Stomach (tissue), 9 donors: Measurements from ENCODE around the gene AKT1S1. TPM values are rescaled to one million over a fixed set of nuclear protein-coding genes. Genes with fewer than 3 reads are reported as not detected.

Source experiments
- DNase-seq, 2 donors: peaks; one replicate each; pipeline versions ENCODE4 v3.0.0 to v3.0.0-alpha.2; 2013 to 2019
- H3K27ac ChIP-seq, 5 donors: fragments of 200-600 bp in 4 of 5; sonication (generic) in 4 of 5; one replicate each; pipeline ENCODE4 v1.5.1; 2013 to 2019; ENCODE audit warnings: mild to moderate bottlenecking in 1 of 5, moderate library complexity in 1 of 5
- H3K27me3 ChIP-seq, 3 donors: fragments of 200-600 bp; sonication (generic); one replicate each; pipeline ENCODE4 v1.5.1; 2017 to 2019; ENCODE audit warnings: mixed run types in 1 of 3
- H3K36me3 ChIP-seq, 4 donors: fragments of 200-600 bp; sonication (generic); 1 replicate in 3 of 4; 2 replicates in 1 of 4; pipeline ENCODE4 v1.5.1; 2016 to 2019
- H3K4me1 ChIP-seq, 4 donors: fragments of 200-600 bp; sonication (generic); one replicate each; pipeline ENCODE4 v1.5.1; 2016 to 2019
- H3K4me3 ChIP-seq, 4 donors: fragments of 200-600 bp; sonication (generic) in 3 of 4; one replicate each; pipeline ENCODE4 v1.5.1; 2016 to 2019; ENCODE audit warnings: mild to moderate bottlenecking in 1 of 4
- H3K9me3 ChIP-seq, 4 donors: fragments of 200-600 bp; sonication (generic); one replicate each; pipeline ENCODE4 v1.5.1; 2016 to 2019
- EP300 ChIP-seq: sonication (generic); formaldehyde crosslinking; IDR thresholded peaks from one replicate; pipeline ENCODE4 v1.6.1; 2017; ENCODE audit warnings: antibody characterized with exemption
- POLR2A ChIP-seq, 4 donors: fragments of 450-650 bp; IDR thresholded peaks; one replicate each; pipeline ENCODE4 v1.6.1; 2016; ENCODE audit warnings: antibody characterized with exemption in 4 of 4, control low read depth in 2 of 4, mild to moderate bottlenecking in 1 of 4, moderate library complexity in 1 of 4
- POLR2AphosphoS5 ChIP-seq, 3 donors: sonication (generic); formaldehyde crosslinking; IDR thresholded peaks; one replicate each; pipeline ENCODE4 v1.6.1; 2016; ENCODE audit warnings: antibody characterized with exemption in 3 of 3
- WGBS, 5 donors: extraction: QIAGEN DNeasy Blood & Tissue Kit in 3 of 5; methylation state at CpG; one replicate each; pipeline versions ENCODE4 v1.1.5 to v1.1.7; 2013 to 2018; 5-methylcytosine and 5-hydroxymethylcytosine counted together
- intact Hi-C: fragments of 100-400 bp; cut with DNase I; formaldehyde crosslinking; loops from one replicate; pipeline ENCODE4 v1.15.1; 2023; ENCODE audit warnings: low total_unique reads
- polyA plus RNA-seq, 3 donors: library from polyadenylated mRNA; stranded (reverse); fragments of 200-250 nt; gene quantifications; one replicate each; pipeline ENCODE4 v1.2.3, GENCODE V29; 2013
- total RNA-seq, 5 donors: library from RNA; depleted of rRNA; stranded (reverse); fragments of >200 nt; gene quantifications; one replicate each; pipeline versions ENCODE4 v1.1.0 to v1.2.3, GENCODE V29; 2014 to 2016
- TF ChIP-seq, protein P1 (sequence below), 7 experiments: fragments of 450-650 bp in 4 of 7; fragments of 200-600 bp in 3 of 7; sonication (generic) in 3 of 7; IDR thresholded peaks; one replicate each; pipeline ENCODE4 v1.5.1; 2016 to 2019; ENCODE audit warnings: antibody characterized with exemption in 7 of 7, control low read depth in 2 of 7, mild to moderate bottlenecking in 1 of 7
- donor health status: healthy with polysubstance abuse.
- donor health status: Bipolar disorder and iron deficiency.
- donor health status: healthy.

Gene AKT1S1
- total and polyA plus RNA-seq, 8 donors: 3.5 to 63.7 (median 29.1) TPM

DNA sequence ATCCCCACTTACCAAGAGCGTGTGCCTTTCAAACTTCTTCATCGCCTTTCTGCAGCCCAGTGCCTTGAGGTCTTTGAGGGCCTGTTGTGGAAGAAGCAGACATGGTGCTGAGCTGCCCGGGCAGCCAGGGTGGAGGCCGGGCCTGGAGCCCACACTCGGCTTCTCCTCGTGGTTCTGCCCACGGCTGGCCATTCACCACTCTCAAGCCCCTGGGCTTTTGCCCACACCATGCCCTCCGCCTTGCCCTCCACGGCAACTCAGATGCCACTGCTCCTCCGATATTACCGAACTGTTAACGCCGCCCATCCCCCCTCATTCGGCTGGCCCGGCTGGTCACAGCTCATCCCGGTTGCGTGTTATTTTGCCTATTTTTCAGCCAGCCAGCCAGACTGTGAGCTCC, 14.2 kb upstream of the AKT1S1 start:
- Histone ChIP-seq H3K36me3 (peaks cover 0 to 27% (median 25%) of the 10 kb centered on the region in 4 donors), H3K27ac (no peak overlapping the region), H3K4me3 (no peak overlapping the region), H3K9me3 (no peaks in the 10 kb centered on the region), H3K27me3 (peaks cover 0 to 35% (median 16%) of the 10 kb centered on the region in 3 donors), H3K4me1 (peaks cover 6 to 27% (median 16%) of the 10 kb centered on the region in 4 donors)
- no peak for DNase-seq
- WGBS, 5 donors: 82 to 88% (median 85%) methylated on average over 17 of the region's 17 CpGs
- intact Hi-C loops: no loop called here
- TF ChIP-seq, protein P1, sequence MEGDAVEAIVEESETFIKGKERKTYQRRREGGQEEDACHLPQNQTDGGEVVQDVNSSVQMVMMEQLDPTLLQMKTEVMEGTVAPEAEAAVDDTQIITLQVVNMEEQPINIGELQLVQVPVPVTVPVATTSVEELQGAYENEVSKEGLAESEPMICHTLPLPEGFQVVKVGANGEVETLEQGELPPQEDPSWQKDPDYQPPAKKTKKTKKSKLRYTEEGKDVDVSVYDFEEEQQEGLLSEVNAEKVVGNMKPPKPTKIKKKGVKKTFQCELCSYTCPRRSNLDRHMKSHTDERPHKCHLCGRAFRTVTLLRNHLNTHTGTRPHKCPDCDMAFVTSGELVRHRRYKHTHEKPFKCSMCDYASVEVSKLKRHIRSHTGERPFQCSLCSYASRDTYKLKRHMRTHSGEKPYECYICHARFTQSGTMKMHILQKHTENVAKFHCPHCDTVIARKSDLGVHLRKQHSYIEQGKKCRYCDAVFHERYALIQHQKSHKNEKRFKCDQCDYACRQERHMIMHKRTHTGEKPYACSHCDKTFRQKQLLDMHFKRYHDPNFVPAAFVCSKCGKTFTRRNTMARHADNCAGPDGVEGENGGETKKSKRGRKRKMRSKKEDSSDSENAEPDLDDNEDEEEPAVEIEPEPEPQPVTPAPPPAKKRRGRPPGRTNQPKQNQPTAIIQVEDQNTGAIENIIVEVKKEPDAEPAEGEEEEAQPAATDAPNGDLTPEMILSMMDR (IDR thresholded peaks at IDR 0.05): no peak
- TF ChIP-seq POLR2AphosphoS5 (IDR thresholded peaks at IDR 0.05): no peak
- TF ChIP-seq EP300: no peak
- TF ChIP-seq POLR2A (IDR thresholded peaks at IDR 0.05): no peak

DNA sequence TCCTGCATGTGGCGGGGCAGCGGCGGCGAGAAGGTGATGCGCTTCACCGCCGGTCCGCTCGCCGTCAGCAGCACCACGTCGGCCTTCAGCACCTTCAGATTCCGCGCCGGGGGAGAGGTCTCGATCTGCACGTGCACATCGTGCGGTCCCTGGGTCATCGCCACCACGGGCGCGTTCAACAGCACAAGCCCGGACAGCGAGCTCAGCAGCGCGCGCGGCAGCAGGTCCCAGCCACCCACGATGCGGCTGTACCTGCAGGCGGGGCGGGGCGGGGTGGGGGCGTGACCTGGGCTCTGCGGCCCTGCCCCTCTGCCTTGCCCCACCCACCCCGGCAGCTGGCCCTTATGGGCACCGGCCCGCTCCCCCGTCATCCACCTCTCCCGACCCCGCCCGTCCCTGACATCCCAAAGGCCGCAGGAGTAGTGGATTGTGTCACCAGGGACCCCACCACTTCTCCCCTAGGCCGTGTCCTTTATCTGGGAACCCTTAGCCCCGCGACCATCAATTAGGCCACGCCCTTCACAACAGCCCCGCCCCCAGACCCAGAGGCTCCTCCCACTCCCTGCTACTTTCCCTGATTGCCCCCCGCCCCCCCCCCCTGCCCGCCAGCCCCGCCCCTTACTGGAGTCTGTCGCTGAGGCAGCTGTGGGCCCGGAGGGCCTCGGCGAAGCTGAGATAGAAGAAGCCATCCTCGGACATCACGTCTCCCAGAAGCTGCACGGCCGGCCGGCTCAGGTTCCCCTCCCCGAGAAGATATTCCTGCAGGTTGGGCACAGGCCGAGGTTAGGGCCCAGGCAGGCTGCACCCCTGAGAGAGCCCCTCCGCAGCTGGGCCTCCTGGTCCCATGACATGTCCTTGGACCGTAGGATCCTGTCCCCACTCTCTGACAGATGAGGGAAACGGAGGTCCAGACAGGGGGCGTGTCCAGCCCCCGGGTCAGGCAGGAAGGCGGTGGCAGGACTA, 13.5 kb upstream of the AKT1S1 start:
- 9 to 24% (median 12%) methylated on average over 28 to 69 of the region's 69 CpGs for WGBS, 5 donors
- H3K27me3 ChIP-seq: peaks cover 0 to 35% (median 16%) of the 10 kb centered on the region in 3 donors
- peak overlapping the region; percentile 31 to 48 (median 36) for H3K4me3 ChIP-seq
- peak; percentile 57 to 78 for DNase-seq
- peaks cover 2 to 35% (median 33%) of the 10 kb centered on the region in 4 donors for H3K36me3 ChIP-seq
- H3K9me3 ChIP-seq: no peaks in the 10 kb centered on the region
- H3K4me1 ChIP-seq: peaks cover 6 to 27% (median 16%) of the 10 kb centered on the region in 4 donors
- TF ChIP-seq, protein P1 (IDR thresholded peaks at IDR 0.05): peak in 1 of 7 experiments; percentile 16
- TF ChIP-seq EP300: no peak
- H3K27ac ChIP-seq: peak overlapping the region in 1 of 5 donors; percentile 15
- intact Hi-C loops: no loop called here

DNA sequence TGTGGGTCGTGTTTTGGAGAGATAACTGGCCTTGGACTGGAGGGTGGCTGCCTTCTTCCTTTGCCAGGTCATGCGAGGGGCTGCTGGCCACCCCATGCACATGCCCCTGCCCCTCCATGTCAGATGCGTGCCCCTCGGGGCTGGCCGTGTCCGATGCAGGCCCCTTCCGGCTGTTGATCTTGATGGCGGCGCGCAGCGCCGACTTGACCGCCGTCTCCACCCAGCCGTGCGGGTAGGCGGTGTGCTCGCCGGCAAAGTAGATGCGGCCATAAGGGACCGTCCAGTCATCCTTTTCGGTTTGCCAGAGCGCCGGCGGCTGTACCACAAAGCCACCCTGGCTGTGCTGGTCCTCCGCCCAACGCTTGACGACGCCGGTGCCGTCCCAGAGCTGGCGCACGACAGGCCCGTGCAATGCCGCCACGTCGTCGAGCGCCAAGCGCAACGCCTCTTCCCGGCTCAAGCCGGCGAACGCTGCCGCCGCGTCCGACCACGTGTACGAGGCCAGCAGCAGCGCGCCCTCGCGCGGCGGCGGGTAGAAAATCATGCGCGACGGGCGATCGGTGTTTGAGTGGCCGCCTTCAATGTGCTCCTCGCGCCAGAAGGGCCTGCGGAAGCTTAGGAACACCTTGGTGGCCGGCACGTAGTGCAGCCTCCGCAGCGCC, 12.7 kb upstream of the AKT1S1 start:
- DNase-seq: peak; percentile 77 to 95
- Histone ChIP-seq H3K4me1 (peaks cover 6 to 27% (median 16%) of the 10 kb centered on the region in 4 donors), H3K27ac (no peak overlapping the region), H3K9me3 (no peaks in the 10 kb centered on the region), H3K4me3 (peak overlapping the region; percentile 31 to 48 (median 36)), H3K27me3 (peaks cover 0 to 35% (median 16%) of the 10 kb centered on the region in 3 donors), H3K36me3 (peaks cover 7 to 43% (median 41%) of the 10 kb centered on the region in 4 donors)
- intact Hi-C loops: no loop called here
- TF ChIP-seq, protein P1 (IDR thresholded peaks at IDR 0.05): peak in 5 of 7 experiments; percentile 49 to 73 (median 61)
- TF ChIP-seq POLR2A (IDR thresholded peaks at IDR 0.05): no peak
- no peak for TF ChIP-seq EP300
- TF ChIP-seq POLR2AphosphoS5 (IDR thresholded peaks at IDR 0.05): peak in 1 of 3 donors; percentile 82
- WGBS, 5 donors: 23 to 72% (median 27%) methylated on average over 8 to 71 of the region's 71 CpGs

DNA sequence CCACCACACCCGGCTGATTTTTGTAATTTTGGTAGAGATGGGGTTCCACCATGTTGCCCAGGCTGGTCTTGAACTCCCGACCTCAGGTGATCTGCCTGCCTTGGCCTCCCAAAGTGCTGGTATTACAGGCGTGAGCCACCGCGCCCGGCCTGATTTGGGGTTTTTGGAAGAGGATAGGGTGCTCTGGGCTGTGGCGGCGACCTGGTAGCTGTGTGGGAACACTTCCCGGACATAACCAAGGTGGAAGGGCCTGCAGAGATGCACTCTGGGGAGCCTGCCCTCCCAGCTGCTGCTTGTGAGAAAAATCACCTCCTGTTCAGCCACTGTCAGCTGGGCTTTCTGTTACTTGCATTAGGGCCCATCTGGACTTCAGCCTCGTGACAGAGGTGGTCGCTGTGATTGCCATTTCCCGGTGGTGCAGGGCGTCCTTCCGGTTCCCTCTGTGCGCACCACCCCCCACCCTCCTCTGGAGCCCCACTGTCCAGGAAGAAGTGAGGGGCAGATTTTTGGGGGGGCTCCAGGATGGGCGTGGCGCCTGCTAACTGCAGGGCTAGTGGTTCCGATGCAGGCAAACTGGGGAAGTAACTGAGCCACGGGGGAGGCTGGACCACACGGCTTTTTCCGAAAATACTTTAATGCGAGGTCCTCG, 12.0 kb upstream of the AKT1S1 start:
- intact Hi-C loops: no loop called here
- Histone ChIP-seq H3K27ac (no peak overlapping the region), H3K9me3 (no peaks in the 10 kb centered on the region), H3K36me3 (peaks cover 14 to 50% (median 48%) of the 10 kb centered on the region in 4 donors), H3K4me3 (no peak overlapping the region), H3K4me1 (peaks cover 6 to 27% (median 16%) of the 10 kb centered on the region in 4 donors), H3K27me3 (peaks cover 0 to 35% (median 16%) of the 10 kb centered on the region in 3 donors)
- no peak for DNase-seq
- TF ChIP-seq EP300: no peak
- 92 to 96% (median 94%) methylated on average over 23 of the region's 23 CpGs for WGBS, 5 donors
